Neural cell (in vitro differentiated cells): ENCODE data around the gene FSIP1. TPM values are rescaled to one million over a fixed set of nuclear protein-coding genes. Genes with fewer than 3 reads are reported as not detected.

Experiments used
- H2AFZ ChIP-seq: fragments of 200-600, 300-800 bp; sonication (generic), shearing (Covaris generic); 2 replicates; pipeline ENCODE4 v1.6.0; 2014; ENCODE audit warnings: low read depth, mild to moderate bottlenecking, antibody characterized with exemption, low read length, moderate library complexity
- H3F3A ChIP-seq: fragments of 200-600 bp; shearing (Covaris generic); 2 replicates; pipeline ENCODE4 v1.6.1; 2016; ENCODE audit warnings: mild to moderate bottlenecking, moderate library complexity, mixed read lengths, antibody characterized with exemption, low read length; ENCODE audit not compliant: insufficient read depth, poor library complexity, severe bottlenecking
- H3K27ac ChIP-seq: fragments of 200-600, 300-800 bp; sonication (generic), shearing (Covaris generic); 2 replicates; pipeline ENCODE4 v1.5.1; 2014; ENCODE audit warnings: mild to moderate bottlenecking, low read length, moderate library complexity
- H3K27me3 ChIP-seq: fragments of 300-800, 200-600 bp; sonication (generic), shearing (Covaris generic); 2 replicates; pipeline ENCODE4 v1.6.0; 2014; ENCODE audit warnings: mild to moderate bottlenecking, low read depth, low read length, moderate library complexity; ENCODE audit not compliant: insufficient read depth
- H3K36me3 ChIP-seq: fragments of 300-800, 200-600 bp; sonication (generic), shearing (Covaris generic); 2 replicates; pipeline ENCODE4 v1.5.1; 2014; ENCODE audit warnings: mild to moderate bottlenecking, antibody characterized with exemption, low read length, moderate library complexity; ENCODE audit not compliant: insufficient read depth
- H3K4me2 ChIP-seq: fragments of 300-800, 200-600 bp; sonication (generic), shearing (Covaris generic); 2 replicates; pipeline ENCODE4 v1.6.0; 2014; ENCODE audit warnings: mild to moderate bottlenecking, low read length
- H3K4me3 ChIP-seq: fragments of 300-800, 200-600 bp; sonication (generic), shearing (Covaris generic); 2 replicates; pipeline ENCODE4 v1.5.1; 2014; ENCODE audit warnings: mild to moderate bottlenecking, low read length, moderate library complexity
- H3K79me2 ChIP-seq: fragments of 200-600 bp; shearing (Covaris generic); replicated peaks from 2 replicates; pipeline ENCODE4 v1.6.0; 2014; ENCODE audit warnings: mild to moderate bottlenecking, low read length, moderate library complexity; ENCODE audit not compliant: insufficient read depth
- H3K9ac ChIP-seq: fragments of 300-800, 200-600 bp; sonication (generic), shearing (Covaris generic); 2 replicates; pipeline ENCODE4 v1.6.1; 2016; ENCODE audit warnings: mild to moderate bottlenecking, low read length, mixed read lengths
- H3K9me2 ChIP-seq: fragments of 200-600 bp; shearing (Covaris generic); 2 replicates; pipeline ENCODE4 v1.6.1; 2016; ENCODE audit warnings: mild to moderate bottlenecking, low read length, mixed read lengths; ENCODE audit not compliant: insufficient read depth
- H3K9me3 ChIP-seq: fragments of 200-600, 300-800 bp; sonication (generic), shearing (Covaris generic); 2 replicates; pipeline ENCODE4 v1.6.1; 2016; ENCODE audit warnings: mild to moderate bottlenecking, mixed run types, low read length, moderate library complexity, mixed read lengths
- H4K20me1 ChIP-seq: fragments of 200-600 bp; shearing (Covaris generic); 2 replicates; pipeline ENCODE4 v1.6.1; 2016; ENCODE audit warnings: mild to moderate bottlenecking, mixed run types; ENCODE audit not compliant: insufficient read depth
- CTCF ChIP-seq: fragments of 450-650 bp; IDR thresholded peaks from 2 replicates; pipeline ENCODE4 v1.5.1; 2014; ENCODE audit warnings: antibody characterized with exemption, mild to moderate bottlenecking, moderate library complexity; ENCODE audit not compliant: poor library complexity, severe bottlenecking
- EP300 ChIP-seq: fragments of 450-650 bp; conservative IDR thresholded peaks from 2 replicates; pipeline ENCODE4 v1.6.1; 2014; ENCODE audit warnings: antibody characterized with exemption, mild to moderate bottlenecking, moderate library complexity; ENCODE audit not compliant: poor library complexity, severe bottlenecking
- EZH2 ChIP-seq: fragments of 200-600, 300-800 bp; shearing (Covaris generic), sonication (generic); IDR thresholded peaks from 2 replicates; pipeline ENCODE4 v1.6.1; 2014; ENCODE audit warnings: antibody characterized with exemption, low read length, borderline replicate concordance, mild to moderate bottlenecking; ENCODE audit not compliant: insufficient read depth, poor library complexity, severe bottlenecking
- MXI1 ChIP-seq: fragments of 450-650 bp; conservative IDR thresholded peaks from 2 replicates; pipeline ENCODE4 v1.6.1; 2014; ENCODE audit warnings: antibody characterized with exemption, mild to moderate bottlenecking; ENCODE audit not compliant: poor library complexity, severe bottlenecking
- POLR2AphosphoS5 ChIP-seq: IDR thresholded peaks from 2 replicates; pipeline ENCODE4 v1.6.1; 2012
- RAD21 ChIP-seq: fragments of 450-650 bp; conservative IDR thresholded peaks from 2 replicates; pipeline ENCODE4 v1.6.1; 2014; ENCODE audit warnings: antibody characterized with exemption, mild to moderate bottlenecking, moderate library complexity
- REST ChIP-seq: IDR thresholded peaks from 2 replicates; pipeline ENCODE4 v1.6.1; 2012; ENCODE audit warnings: borderline replicate concordance
- SMC3 ChIP-seq: fragments of 450-650 bp; conservative IDR thresholded peaks from 2 replicates; pipeline ENCODE4 v1.6.1; 2014; ENCODE audit warnings: antibody characterized with exemption, mild to moderate bottlenecking, moderate library complexity; ENCODE audit not compliant: poor library complexity
- TAF1 ChIP-seq: IDR thresholded peaks from 2 replicates; pipeline ENCODE4 v1.6.1; 2012; ENCODE audit warnings: low read depth
- polyA plus RNA-seq: library from polyadenylated mRNA; depleted of rRNA; stranded (reverse); fragments of >200 nt; gene quantifications from 2 replicates; pipeline ENCODE4 v1.2.3, GENCODE V29; 2014

FSIP1 gene
- polyA plus RNA-seq, 1 donor from 2014 or later: 3.8 TPM

GRCh38 chr15:39574427-39574826, 208.2 kb downstream of the FSIP1 start:
- TF ChIP-seq EZH2 (no peak), REST (no peak), EP300 (no peak), POLR2AphosphoS5 (no peak), TAF1 (no peak), RAD21 (no peak), SMC3 (no peak), CTCF (no peak), MXI1 (no peak)
- peaks cover 7% of the 10 kb centered on the region for H3K27me3 ChIP-seq
- H3K27ac ChIP-seq: no peak overlapping the region
- no peak overlapping the region for H3K9ac ChIP-seq
- H3K4me3 ChIP-seq: no peak overlapping the region
- no peaks in the 10 kb centered on the region for H3K9me3 ChIP-seq
- H4K20me1 ChIP-seq: no peaks in the 10 kb centered on the region
- no peak overlapping the region for H2AFZ ChIP-seq
- H3K9me2 ChIP-seq: no peaks in the 10 kb centered on the region
- H3F3A ChIP-seq: no peaks in the 10 kb centered on the region
- H3K36me3 ChIP-seq: no peaks in the 10 kb centered on the region
- H3K79me2 ChIP-seq: no peaks in the 10 kb centered on the region
- no peak overlapping the region for H3K4me2 ChIP-seq

- no peaks in the 10 kb centered on the region for H3K9me2 ChIP-seq
- no peak overlapping the region for H3K27ac ChIP-seq
- H3K27me3 ChIP-seq: peaks cover 1% of the 10 kb centered on the region
- H4K20me1 ChIP-seq: no peaks in the 10 kb centered on the region
- H3K4me2 ChIP-seq: no peak overlapping the region
- H3K36me3 ChIP-seq: no peaks in the 10 kb centered on the region
- no peak overlapping the region for H3K4me3 ChIP-seq
- H2AFZ ChIP-seq: no peak overlapping the region
- no peak overlapping the region for H3K9ac ChIP-seq
- H3F3A ChIP-seq: no peaks in the 10 kb centered on the region
- no peaks in the 10 kb centered on the region for H3K79me2 ChIP-seq
- TF ChIP-seq REST (no peak), MXI1 (no peak), TAF1 (no peak), CTCF (no peak), RAD21 (no peak), EZH2 (no peak), SMC3 (no peak), EP300 (no peak), POLR2AphosphoS5 (no peak)
- H3K9me3 ChIP-seq: no peaks in the 10 kb centered on the region
Measured at GRCh38 chr15:39573844-39574243, 208.8 kb downstream of the FSIP1 start.
